ENCODE measurements around the gene ZCCHC7. TPM values are rescaled to one million over a fixed set of nuclear protein-coding genes. Genes with fewer than 3 reads are reported as not detected.

The ZCCHC7 gene
- total RNA-seq, 1 experiment from 2014 or later: 31.2 TPM

DNA sequence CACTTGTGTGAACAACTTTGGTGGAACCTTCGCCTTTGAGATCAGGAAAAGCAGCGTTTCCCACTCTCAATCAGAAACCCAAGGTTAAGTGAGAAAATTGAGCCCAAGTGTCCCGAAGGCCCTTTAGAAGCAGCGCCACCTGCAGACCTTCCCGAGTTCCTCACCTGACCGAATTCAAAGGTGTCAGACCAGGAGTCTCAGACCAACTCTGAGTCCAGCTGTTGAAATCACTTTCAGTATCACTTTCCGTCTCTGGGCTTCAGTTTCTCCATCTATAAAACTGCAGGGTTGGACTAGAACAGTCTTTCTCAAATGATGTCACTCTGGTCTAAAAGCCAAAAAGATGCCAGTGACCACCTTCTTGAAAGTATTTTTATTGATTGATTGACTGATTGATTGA is 270.4 kb downstream of the ZCCHC7 start:
- peaks cover 0 to 5% of the 10 kb centered on the region in 2 experiments; a peak in 1 of 4 replicates for H3K4me1 ChIP-seq (ENCODE audit: control insufficient read depth in 1 of 2, insufficient read depth in 2 of 2, low read length in 2 of 2)
- H3K4me3 ChIP-seq (replicated peaks in 1 of 2; ENCODE audit: low read depth in 1 of 2, low read length in 2 of 2): no peak overlapping the region
- H3K9ac ChIP-seq (ENCODE audit: low read length): no peak overlapping the region
- H3K36me3 ChIP-seq (ENCODE audit: control insufficient read depth in 1 of 2, insufficient read depth in 2 of 2, low read length in 2 of 2): no peaks in the 10 kb centered on the region
- intact Hi-C loops (cut with micrococcal nuclease): loop anchor here (2.0 to 10.0 kb wide), 2 partner anchors 394 to 516 kb away; no protein-coding TSS in a partner anchor
- no peak overlapping the region for H2AFZ ChIP-seq (ENCODE audit: low read depth, low read length, poor library complexity, severe bottlenecking)
- POLR2A ChIA-PET: no interaction called here
- CTCF ChIA-PET: interaction anchor here (0.7 to 1.0 kb wide), 3 partner anchors 98 to 518 kb away, joined by 3 to 4 read pairs (median 4); no protein-coding TSS in a partner anchor
- peak; percentile 26 for DNase-seq (ENCODE audit: low read depth, low spot score)
- no TSS peak for BruUV-seq (replicated peaks)
- H3K79me2 ChIP-seq (ENCODE audit: insufficient read depth, low read length): no peaks in the 10 kb centered on the region
- no peaks in the 10 kb centered on the region for H4K20me1 ChIP-seq (ENCODE audit: insufficient read depth)
- no peaks in the 10 kb centered on the region for H3K9me3 ChIP-seq (ENCODE audit: control insufficient read depth in 1 of 2, insufficient read depth in 1 of 2, low read depth in 1 of 2, low read length in 2 of 2)
- no peak overlapping the region for H3K4me2 ChIP-seq (ENCODE audit: low read length)
- H3K27ac ChIP-seq (ENCODE audit: low read depth, low read length): no peak overlapping the region
- RAD21 ChIA-PET (ENCODE audit: low non-redundant PET in 1 of 2, low total read pairs in 2 of 2, uncharacterized antibody in 2 of 2, unreplicated experiment in 2 of 2): no interaction called here
- peak; percentile 86 for ATAC-seq
- TF ChIP-seq CTCF (IDR thresholded peaks at IDR 0.05 in 2 of 3, conservative IDR thresholded peaks at IDR 0.05 in 1 of 3; ENCODE audit: borderline replicate concordance in 1 of 3, insufficient read depth in 1 of 3, low read depth in 2 of 3, low read length in 2 of 3) (peak; percentile 44 to 83 (median 77); a peak in 5 of 6 replicates), ZNF274 (IDR thresholded peaks at IDR 0.05; ENCODE audit: low read depth, low read length) (no peak), SIN3A (IDR thresholded peaks at IDR 0.05; ENCODE audit: low read depth) (no peak), ELF1 (IDR thresholded peaks at IDR 0.05; ENCODE audit: borderline replicate concordance, low read depth) (no peak), POLR2A (IDR thresholded peaks at IDR 0.05; ENCODE audit: borderline replicate concordance, extremely low read depth, insufficient read depth, insufficient read length) (no peak), RAD21 (IDR thresholded peaks at IDR 0.05; ENCODE audit: low read depth) (peak; percentile 65)
- TF ChIP-seq, protein P1, sequence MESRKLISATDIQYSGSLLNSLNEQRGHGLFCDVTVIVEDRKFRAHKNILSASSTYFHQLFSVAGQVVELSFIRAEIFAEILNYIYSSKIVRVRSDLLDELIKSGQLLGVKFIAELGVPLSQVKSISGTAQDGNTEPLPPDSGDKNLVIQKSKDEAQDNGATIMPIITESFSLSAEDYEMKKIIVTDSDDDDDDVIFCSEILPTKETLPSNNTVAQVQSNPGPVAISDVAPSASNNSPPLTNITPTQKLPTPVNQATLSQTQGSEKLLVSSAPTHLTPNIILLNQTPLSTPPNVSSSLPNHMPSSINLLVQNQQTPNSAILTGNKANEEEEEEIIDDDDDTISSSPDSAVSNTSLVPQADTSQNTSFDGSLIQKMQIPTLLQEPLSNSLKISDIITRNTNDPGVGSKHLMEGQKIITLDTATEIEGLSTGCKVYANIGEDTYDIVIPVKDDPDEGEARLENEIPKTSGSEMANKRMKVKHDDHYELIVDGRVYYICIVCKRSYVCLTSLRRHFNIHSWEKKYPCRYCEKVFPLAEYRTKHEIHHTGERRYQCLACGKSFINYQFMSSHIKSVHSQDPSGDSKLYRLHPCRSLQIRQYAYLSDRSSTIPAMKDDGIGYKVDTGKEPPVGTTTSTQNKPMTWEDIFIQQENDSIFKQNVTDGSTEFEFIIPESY (IDR thresholded peaks at IDR 0.05; ENCODE audit: extremely low read depth, insufficient replicate concordance, low read length): no peak
- no peaks in the 10 kb centered on the region for H3K27me3 ChIP-seq (ENCODE audit: insufficient read depth, low read length)
- H3K9me2 ChIP-seq (ENCODE audit: insufficient read depth): no peaks in the 10 kb centered on the region

Measured in HCT116 (cell line).